Glomerular endothelial cell (primary cell): Measurements from ENCODE around the gene LIX1L. TPM values are rescaled to one million over a fixed set of nuclear protein-coding genes. Genes with fewer than 3 reads are reported as not detected.

ENCODE experiments used
- DNase-seq: peaks from one replicate; pipeline ENCODE4 v3.0.0-alpha.2; 2011; ENCODE audit warnings: low read depth, low spot score; ENCODE audit errors: extremely low read depth
- total RNA-seq: library from RNA; depleted of rRNA; stranded (reverse); fragments of >200 nt; gene quantifications from 2 replicates; pipeline ENCODE4 v1.2.3, GENCODE V29; 2015

The LIX1L gene
- total RNA-seq, 1 donor from 2014 or later: 42.2 TPM

GRCh38 chr1:145963265-145964019 is 5.6 kb upstream of the LIX1L start:
- DNase-seq: no peak

- DNase-seq: no peak
Measured at GRCh38 chr1:145962157-145963102, 4.6 kb upstream of the LIX1L start.

GRCh38 chr1:145961425-145962156 is 3.8 kb upstream of the LIX1L start:
- no peak for DNase-seq

GRCh38 chr1:145961109-145961424 is 3.2 kb upstream of the LIX1L start:
- no peak for DNase-seq

GRCh38 chr1:145960468-145961108 is 2.8 kb upstream of the LIX1L start:
- DNase-seq: no peak

- DNase-seq: no peak
Measured at GRCh38 chr1:145959957-145960467, 2.2 kb upstream of the LIX1L start.

- DNase-seq: no peak
Measured at GRCh38 chr1:145959333-145959732, 1.5 kb upstream of the LIX1L start.

- no peak for DNase-seq
Measured at GRCh38 chr1:145958734-145959133, 917 bp upstream of the LIX1L start.

- no peak for DNase-seq
Measured at GRCh38 chr1:145956781-145957442, 905 bp downstream of the LIX1L start.

- DNase-seq: no peak
Measured at GRCh38 chr1:145956361-145956760, 1.5 kb downstream of the LIX1L start.

- no peak for DNase-seq
Measured at GRCh38 chr1:145955436-145955835, 2.4 kb downstream of the LIX1L start.

GRCh38 chr1:145953861-145954260 is 4.0 kb downstream of the LIX1L start:
- DNase-seq: no peak

- DNase-seq: no peak
Measured at GRCh38 chr1:145952903-145953302, 4.9 kb downstream of the LIX1L start.

- DNase-seq: no peak
Measured at GRCh38 chr1:145951526-145951925, 6.3 kb downstream of the LIX1L start.

GRCh38 chr1:145949219-145949618 is 8.6 kb downstream of the LIX1L start:
- no peak for DNase-seq

- DNase-seq: no peak
Measured at GRCh38 chr1:145947551-145947950, 10.3 kb downstream of the LIX1L start.

- no peak for DNase-seq
Measured at GRCh38 chr1:145946477-145946986, 11.3 kb downstream of the LIX1L start.

GRCh38 chr1:145944532-145944931 is 13.3 kb downstream of the LIX1L start:
- DNase-seq: no peak

GRCh38 chr1:145942871-145943270 is 14.9 kb downstream of the LIX1L start:
- DNase-seq: no peak

- DNase-seq: no peak
Measured at GRCh38 chr1:145942405-145942804, 15.4 kb downstream of the LIX1L start.
